ENCODE measurements around the gene POLR3B. TPM values are rescaled to one million over a fixed set of nuclear protein-coding genes. Genes with fewer than 3 reads are reported as not detected.

The POLR3B gene
- total and polyA plus RNA-seq, 2 of the 13 experiments (the other 11 are each of a cell fraction or from before 2014, with no cell fraction given) = 4.8 to 13.1 TPM

- H3K27me3 ChIP-seq (ENCODE audit: control insufficient read depth in 1 of 2, insufficient read depth in 2 of 2, low read length in 2 of 2) = no peaks in the 10 kb centered on the region
- H3K4me2 ChIP-seq (ENCODE audit: low read depth, low read length) = no peak overlapping the region
- no peak overlapping the region for H2AFZ ChIP-seq (ENCODE audit: low read length)
- peaks cover 13% of the 10 kb centered on the region for H3K4me1 ChIP-seq (ENCODE audit: insufficient read depth, low read length)
- no peak for DNase-seq (ENCODE audit: low spot score)
- WGBS (ENCODE audit: low lambda C conversion rate) = 90% methylated on average over 5 of the region's 5 CpGs
- no peak for ATAC-seq
- H3K9ac ChIP-seq (ENCODE audit: insufficient read depth, low read depth, low read length) = no peak overlapping the region
- ChIA-PET POLR2A (no interaction called here), CTCF (ENCODE audit: low intra/inter-chr PET ratio, low total read pairs) (no interaction called here)
- H3K9me3 ChIP-seq (ENCODE audit: low read length) = no peaks in the 10 kb centered on the region
- H3K36me3 ChIP-seq (replicated peaks in 1 of 2; ENCODE audit: control insufficient read depth in 1 of 2, insufficient read depth in 2 of 2, low read length in 2 of 2) = peaks cover 8 to 18% of the 10 kb centered on the region in 2 experiments
- FAIRE-seq = no peak
- TF ChIP-seq DNMT3B (CRISPR knock-in tag; conservative IDR thresholded peaks at IDR 0.05) = no peak
- TF ChIP-seq ZNF512 (CRISPR knock-in tag; IDR thresholded peaks at IDR 0.05) = no peak
- TF ChIP-seq HOXD1 (CRISPR knock-in tag; IDR thresholded peaks at IDR 0.05) = no peak
- no peak for TF ChIP-seq HOXA3 (CRISPR knock-in tag; IDR thresholded peaks at IDR 0.05)
- TF ChIP-seq JDP2 (CRISPR knock-in tag; IDR thresholded peaks at IDR 0.05; ENCODE audit: borderline replicate concordance) = no peak
- no peak for TF ChIP-seq ZNF572 (CRISPR knock-in tag; IDR thresholded peaks at IDR 0.05)
- TF ChIP-seq NFAT5 (CRISPR knock-in tag; IDR thresholded peaks at IDR 0.05) = no peak
- TF ChIP-seq ZNF143 (CRISPR knock-in tag; IDR thresholded peaks at IDR 0.05) = no peak
- TF ChIP-seq MLX (CRISPR knock-in tag; IDR thresholded peaks at IDR 0.05) = no peak
- TF ChIP-seq SIN3B (IDR thresholded peaks at IDR 0.05; ENCODE audit: low read length) = no peak
- in situ Hi-C loops (cut with HindIII; ENCODE audit: extremely low pct_ligation_motif_present, low pct_unique_long_range_greater_than_20kb) (no loop called here), intact Hi-C loops (cut with micrococcal nuclease; ENCODE audit: unreplicated experiment) (no loop called here)
- BruUV-seq (replicated peaks) = no TSS peak
- H3K4me3 ChIP-seq (replicated peaks in 1 of 3; ENCODE audit: insufficient read depth in 1 of 3, low read depth in 2 of 3, low read length in 3 of 3) = no peak overlapping the region
- no peaks in the 10 kb centered on the region for H4K20me1 ChIP-seq (ENCODE audit: insufficient read depth, low read length)
- no peak overlapping the region for H3K27ac ChIP-seq (ENCODE audit: extremely low read length, insufficient read depth, low read length)
- H3K79me2 ChIP-seq (ENCODE audit: insufficient read depth, low read length) = no peaks in the 10 kb centered on the region
Observed at GRCh38 chr12:106495354-106495965, 137.9 kb downstream of the POLR3B start.
